Eye (tissue), 1 donor: Measurements from ENCODE around the gene TAF4.
"Not testable (repeated sequence)": the region's sequence is repeated elsewhere in the genome, so short reads cannot be mapped to it uniquely, and the experiment has no call there.

Experiments
- DNase-seq: peaks from one replicate; pipeline ENCODE4 v3.0.0-alpha.2; 2015

Gene TAF4

GRCh38 chr20:61957961-61958715 lies 107.5 kb downstream of the TAF4 start:
- no peak for DNase-seq

- DNase-seq = no peak
Observed at GRCh38 chr20:61956396-61957342, 109.0 kb downstream of the TAF4 start.

- no peak for DNase-seq
Observed at GRCh38 chr20:61955668-61956395, 109.8 kb downstream of the TAF4 start.

DNA sequence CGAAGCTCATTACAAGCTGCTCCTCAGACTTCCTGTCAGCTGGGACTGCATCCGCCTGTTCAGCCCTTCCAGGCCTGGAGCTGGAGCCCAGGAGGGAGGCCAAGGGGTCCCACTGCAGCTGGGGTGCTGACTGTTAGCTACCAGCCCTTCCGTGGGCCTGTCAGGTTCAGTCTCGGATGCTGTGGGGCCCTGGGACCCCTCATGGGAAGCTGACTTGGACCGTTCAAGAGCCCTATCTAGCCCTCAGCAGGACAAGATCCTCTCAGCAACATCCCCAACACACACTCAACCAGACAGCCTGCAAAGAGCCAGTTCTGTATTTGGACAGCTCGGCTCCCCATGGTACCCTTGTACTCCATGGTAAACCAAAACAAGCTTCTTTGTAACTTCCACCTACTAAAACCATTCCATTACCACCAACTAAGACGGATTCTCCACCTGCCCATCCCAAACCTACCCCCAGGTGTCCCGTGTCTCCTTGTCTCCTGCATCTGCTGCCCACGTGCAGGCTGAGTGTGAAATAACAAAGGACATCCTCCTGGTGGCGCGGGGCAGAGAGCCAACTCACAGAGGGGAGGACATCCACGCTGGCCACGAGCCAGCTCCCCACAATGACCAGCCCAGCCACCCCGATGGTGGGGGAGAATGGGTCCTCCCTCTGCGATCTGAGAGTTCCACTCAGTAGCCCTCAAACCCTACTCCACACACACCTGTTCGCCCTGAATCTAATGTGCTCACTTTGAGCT lies 111.2 kb downstream of the TAF4 start:
- DNase-seq = no peak

DNA sequence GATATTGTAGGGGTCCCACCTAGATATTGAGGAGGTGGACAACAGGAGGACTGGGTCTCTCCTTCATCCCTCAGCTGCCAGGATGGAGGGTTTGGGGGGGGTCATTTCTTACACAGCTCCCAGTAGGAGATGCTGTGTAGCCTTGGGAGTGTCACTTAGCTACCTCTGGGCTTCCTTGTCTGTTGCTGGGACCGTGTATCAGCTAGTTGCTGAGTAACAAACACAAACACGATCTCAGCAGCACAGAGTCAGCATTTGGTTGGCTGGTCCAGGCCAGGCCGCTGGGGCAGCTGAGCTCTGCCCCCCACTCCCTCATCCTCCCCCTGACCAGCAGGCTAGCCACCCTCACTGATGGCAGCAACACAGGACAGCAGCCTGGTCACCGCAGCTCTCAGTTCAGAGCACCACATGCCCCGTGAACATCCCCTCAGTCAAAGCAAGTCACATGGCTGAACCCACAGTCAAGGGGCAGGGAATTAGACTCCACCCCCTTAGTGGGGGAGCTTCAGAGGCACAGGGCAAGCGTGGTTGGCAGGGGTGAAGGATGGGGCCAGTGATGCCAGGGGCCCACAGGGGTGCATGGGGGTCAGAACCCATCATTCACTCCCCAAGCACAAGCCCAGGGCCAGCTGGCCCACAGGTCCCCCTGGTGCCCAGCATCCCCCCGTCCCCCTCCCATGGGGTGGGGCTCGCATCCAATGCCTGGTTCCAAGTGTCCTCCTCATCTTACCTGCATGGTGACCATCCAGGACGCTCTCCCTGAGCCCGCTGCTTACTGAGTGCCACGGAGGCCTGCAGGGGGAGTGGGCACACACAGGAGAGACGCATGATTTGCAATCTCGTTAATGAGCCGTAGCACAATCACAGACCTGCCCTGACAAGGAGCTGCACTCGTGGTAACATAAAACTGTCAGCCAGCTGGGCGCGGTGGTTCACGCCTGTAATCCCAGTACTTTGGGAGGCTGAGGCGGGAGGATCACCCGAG lies 112.4 kb downstream of the TAF4 start:
- no peak for DNase-seq

GRCh38 chr20:61951695-61952533 lies 113.8 kb downstream of the TAF4 start:
- DNase-seq = peak; percentile 93

DNA sequence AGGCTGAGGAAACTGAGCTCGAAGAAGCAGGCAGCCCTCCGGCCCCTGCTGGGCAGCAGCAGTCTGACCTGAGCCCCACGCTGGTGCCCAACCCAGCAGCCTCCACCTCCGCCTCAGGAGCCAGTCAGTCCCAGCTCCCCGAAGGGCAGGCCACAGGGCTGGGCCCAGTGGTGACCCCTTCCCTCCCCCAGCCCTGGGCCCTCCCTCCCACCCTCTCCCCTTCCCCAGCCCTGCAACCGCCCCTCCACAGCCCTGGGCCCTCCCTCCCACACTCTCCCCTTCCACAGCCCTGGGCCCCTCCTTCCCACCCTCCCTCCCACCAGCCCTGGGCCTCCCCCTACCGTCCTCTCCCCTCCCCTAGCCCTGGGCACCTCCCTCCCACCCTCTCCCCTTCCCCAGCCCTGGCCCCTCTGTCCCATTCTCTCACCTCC lies 115.0 kb downstream of the TAF4 start:
- DNase-seq = no peak

- DNase-seq = no peak
Observed at GRCh38 chr20:61949714-61950640, 115.7 kb downstream of the TAF4 start.

DNA sequence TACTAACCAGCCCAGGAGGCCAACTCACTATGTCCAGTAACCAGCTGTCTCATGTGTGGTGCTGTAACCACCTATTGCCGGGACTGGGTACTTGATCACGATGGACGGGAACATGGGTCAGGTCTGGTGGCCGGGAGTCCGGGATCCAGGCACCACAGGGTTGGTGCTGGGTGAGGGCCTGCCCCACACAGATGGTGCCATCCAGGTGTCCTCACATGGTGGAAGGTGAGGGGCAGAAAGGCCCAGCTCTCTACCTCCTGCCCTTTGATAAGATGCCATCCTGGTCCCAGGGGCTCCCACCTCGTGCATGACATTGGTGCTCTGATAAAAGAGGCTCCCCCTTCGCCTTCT lies 116.3 kb downstream of the TAF4 start:
- no peak for DNase-seq

DNA sequence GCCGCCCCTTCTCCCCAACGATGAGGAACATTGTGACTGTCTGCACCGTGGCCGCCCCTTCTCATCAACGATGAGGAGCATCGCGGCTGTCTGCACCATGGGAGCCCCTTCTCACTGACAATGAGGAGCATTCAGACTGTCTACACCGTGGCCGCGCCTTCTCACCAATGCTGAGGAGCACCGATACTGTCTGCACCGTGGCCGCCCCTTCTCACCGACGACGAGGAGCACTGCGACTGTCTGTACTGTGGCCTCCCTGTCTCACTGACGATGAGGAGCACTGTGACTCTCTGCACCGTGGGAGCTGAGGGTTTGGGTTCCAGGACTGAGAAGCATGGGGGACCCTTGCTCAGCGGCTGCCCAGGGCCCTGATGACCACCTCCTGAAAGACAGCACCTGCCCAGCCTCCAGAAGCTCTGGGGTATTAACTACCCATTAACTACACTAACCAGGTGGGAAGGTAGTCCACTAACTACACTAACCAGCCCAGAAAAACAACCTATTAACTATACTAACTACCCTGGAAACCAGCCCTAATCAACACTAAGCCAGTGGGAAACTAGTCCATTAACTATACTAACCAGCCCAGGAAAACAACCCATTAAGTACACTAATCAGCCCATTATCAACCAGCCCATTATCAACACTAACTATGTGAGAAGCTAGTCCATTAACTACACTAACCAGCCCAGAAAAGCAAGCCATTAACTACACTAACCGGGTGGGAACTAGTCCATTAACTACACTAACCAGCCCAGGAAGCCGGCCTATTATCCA lies 116.9 kb downstream of the TAF4 start:
- no peak for DNase-seq

DNA sequence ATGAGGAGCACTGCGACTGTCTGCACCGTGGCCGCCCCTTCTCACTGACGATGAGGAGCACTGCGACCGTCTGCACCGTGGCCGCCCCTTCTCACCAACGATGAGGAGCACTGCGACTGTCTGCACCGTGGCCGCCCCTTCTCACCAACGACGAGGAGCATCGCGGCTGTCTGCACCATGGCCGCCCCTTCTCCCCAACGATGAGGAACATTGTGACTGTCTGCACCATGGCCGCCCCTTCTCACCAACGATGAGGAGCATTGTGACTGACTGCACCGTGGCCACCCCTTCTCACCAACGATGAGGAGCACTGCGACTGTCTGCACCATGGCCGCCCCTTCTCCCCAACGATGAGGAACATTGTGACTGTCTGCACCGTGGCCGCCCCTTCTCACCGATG lies 117.6 kb downstream of the TAF4 start:
- not testable (repeated sequence) for DNase-seq

GRCh38 chr20:61945495-61945894 lies 120.2 kb downstream of the TAF4 start:
- DNase-seq = not testable (repeated sequence)

- DNase-seq = not testable (repeated sequence)
Observed at GRCh38 chr20:61944967-61945366, 120.7 kb downstream of the TAF4 start.

DNA sequence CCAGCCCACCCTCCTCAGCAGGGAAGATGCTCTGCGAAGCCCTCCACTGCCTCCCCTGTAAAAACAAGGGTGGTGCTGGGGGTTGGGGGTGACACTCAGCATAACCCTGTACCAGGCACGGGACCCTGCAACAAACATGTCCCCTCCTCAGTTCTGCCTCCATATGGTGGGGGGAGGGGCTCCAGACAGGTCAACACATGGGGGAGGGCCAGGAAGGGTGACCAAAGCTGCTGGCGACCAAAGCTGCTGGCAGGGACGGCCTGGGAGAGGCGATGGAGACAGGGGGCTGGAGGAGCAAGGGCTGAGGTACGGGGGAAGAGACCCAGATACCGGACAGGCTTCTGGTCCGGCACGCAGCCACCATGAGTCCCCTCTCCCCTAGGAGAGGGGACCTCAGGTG lies 123.2 kb downstream of the TAF4 start:
- DNase-seq = no peak

- DNase-seq = no peak
Observed at GRCh38 chr20:61941721-61942405, 123.8 kb downstream of the TAF4 start.

GRCh38 chr20:61940976-61941720 lies 124.5 kb downstream of the TAF4 start:
- no peak for DNase-seq

DNA sequence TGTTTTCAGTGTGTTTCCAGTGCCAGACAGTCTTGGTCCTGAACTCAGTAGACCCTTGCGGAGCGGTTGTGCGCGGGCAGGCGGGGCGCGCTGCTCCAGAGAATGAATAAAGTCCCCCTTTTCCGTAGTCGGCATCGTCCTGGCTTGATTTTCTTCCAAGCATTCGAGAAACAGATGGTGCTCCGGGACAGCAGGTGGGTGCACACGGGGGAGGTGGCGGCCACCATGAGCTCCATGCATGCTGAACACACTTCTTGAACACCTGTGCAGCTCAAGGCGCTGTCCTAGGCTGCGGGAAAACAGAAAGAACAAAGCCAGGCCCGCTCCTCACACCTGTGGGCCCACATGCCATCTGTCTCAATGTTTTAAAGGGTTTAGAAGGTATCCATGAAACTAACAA lies 125.2 kb downstream of the TAF4 start:
- DNase-seq = no peak
